Spleen (tissue), 11 donors: ENCODE results near the gene C2CD2. TPM values are rescaled to one million over a fixed set of nuclear protein-coding genes. Genes with fewer than 3 reads are reported as not detected.
A peak's percentile ranks its signal among the peaks of the same experiment; 100 is the strongest.

Experiments
- DNase-seq: peaks from one replicate; pipeline ENCODE4 v3.0.0-alpha.2; 2020
- H3K27ac ChIP-seq, 8 donors: fragments of 200-600 bp; sonication (generic) in 7 of 8; 1 replicate in 4 of 8; 2 replicates in 4 of 8; pipeline versions ENCODE4 v1.5.0 to v1.8.0; 2016 to 2021; ENCODE audit warnings: inconsistent platforms in 4 of 8, mild to moderate bottlenecking in 4 of 8, moderate library complexity in 1 of 8
- H3K27me3 ChIP-seq, 7 donors: fragments of 200-600 bp; sonication (generic) in 6 of 7; replicated peaks in 1 of 7; 1 replicate in 4 of 7; 2 replicates in 3 of 7; pipeline versions ENCODE4 v1.5.0 to v1.8.0; 2016 to 2021; ENCODE audit warnings: inconsistent platforms in 3 of 7, mild to moderate bottlenecking in 1 of 7
- H3K36me3 ChIP-seq, 6 donors: fragments of 200-600 bp; sonication (generic) in 5 of 6; 1 replicate in 4 of 6; 2 replicates in 2 of 6; pipeline versions ENCODE4 v1.5.0 to v1.8.0; 2016 to 2021; ENCODE audit warnings: inconsistent platforms in 2 of 6
- H3K4me1 ChIP-seq, 6 donors: fragments of 200-600 bp; sonication (generic) in 5 of 6; 1 replicate in 3 of 6; 2 replicates in 3 of 6; pipeline versions ENCODE4 v1.5.0 to v1.8.0; 2016 to 2021; ENCODE audit warnings: inconsistent platforms in 3 of 6
- H3K4me3 ChIP-seq, 8 donors: fragments of 200-600 bp; sonication (generic) in 7 of 8; 1 replicate in 4 of 8; 2 replicates in 4 of 8; pipeline versions ENCODE4 v1.5.0 to v1.8.0; 2016 to 2021; ENCODE audit warnings: inconsistent platforms in 4 of 8, mild to moderate bottlenecking in 4 of 8, moderate library complexity in 2 of 8
- H3K9me3 ChIP-seq, 8 donors: fragments of 200-600 bp; sonication (generic) in 7 of 8; 1 replicate in 4 of 8; 2 replicates in 4 of 8; pipeline versions ENCODE4 v1.5.0 to v1.8.0; 2016 to 2021; ENCODE audit warnings: inconsistent platforms in 4 of 8
- CTCF ChIP-seq, 11 experiments: fragments of 200-600 bp in 7 of 11; fragments of 450-650 bp in 4 of 11; sonication (generic) in 4 of 11; IDR thresholded peaks in 8 of 11; conservative IDR thresholded peaks in 3 of 11; 1 replicate in 7 of 11; 2 replicates in 4 of 11; pipeline versions ENCODE4 v1.4.0 to v1.8.0; 2016 to 2021; ENCODE audit warnings: antibody characterized with exemption in 11 of 11, inconsistent platforms in 4 of 11, mild to moderate bottlenecking in 1 of 11
- POLR2A ChIP-seq, 3 donors: fragments of 450-650 bp; IDR thresholded peaks; one replicate each; pipeline ENCODE4 v1.5.1; 2017; ENCODE audit warnings: antibody characterized with exemption in 3 of 3, mild to moderate bottlenecking in 1 of 3
- POLR2AphosphoS5 ChIP-seq, 3 donors: sonication (generic); formaldehyde crosslinking; IDR thresholded peaks; one replicate each; pipeline ENCODE4 v1.5.1; 2017; ENCODE audit warnings: antibody characterized with exemption in 3 of 3
- WGBS, 5 donors: extraction: QIAGEN DNeasy Blood & Tissue Kit in 3 of 5; methylation state at CpG; one replicate each; pipeline versions ENCODE4 v1.1.5 to v1.1.7; 2013 to 2018; 5-methylcytosine and 5-hydroxymethylcytosine counted together
- intact Hi-C: fragments of 100-400 bp; cut with DNase I; formaldehyde crosslinking; loops from one replicate; pipeline ENCODE4 v1.15.0; 2023; ENCODE audit warnings: low total_unique reads
- polyA plus RNA-seq, 3 donors: library from polyadenylated mRNA; stranded (reverse); fragments of 200-250 nt; gene quantifications; one replicate each; pipeline ENCODE4 v1.2.1, GENCODE V29; 2013
- total RNA-seq, 7 donors: library from RNA; depleted of rRNA in 3 of 7; stranded (reverse); fragments of >200 nt in 3 of 7; fragmentation: NEBNext Ultra II Directional in 4 of 7; extraction: Animal tissue kit (Norgen Biotek cat#: 25700) in 4 of 7; gene quantifications; one replicate each; pipeline versions ENCODE4 v1.1.0 to v1.2.1, GENCODE V29; 2016 to 2021
- donor health status: healthy with polysubstance abuse.
- donor health status: DM: no; HTN: no; CAD: no; lungs with moderate emphysema.
- donor health status: DM: no; HTN: no; CAD: no.
- donor health status: Bipolar disorder and iron deficiency.
- donor health status: healthy.
- donor health status: DM: no; HTN: no; CAD: no.
- donor health status: DM: yes; HTN: yes; CAD: no.

Gene C2CD2
- total and polyA plus RNA-seq, 10 donors, result 12.9 to 163 (median 98.9) TPM

- peaks cover 0 to 95% (median 45%) of the 10 kb centered on the region in 6 donors for H3K36me3 ChIP-seq
- 88 to 94% (median 91%) methylated on average over 20 to 21 of the region's 21 CpGs for WGBS, 5 donors
- DNase-seq, result peak; percentile 61
These were observed 101.5 kb downstream of the C2CD2 start for GRCh38 chr21:41852151-41852928.

GRCh38 chr21:41851090-41851790 lies 102.6 kb downstream of the C2CD2 start:
- Histone ChIP-seq H3K27me3 (no peaks in the 10 kb centered on the region), H3K4me1 (no peaks in the 10 kb centered on the region), H3K4me3 (no peak overlapping the region), H3K36me3 (peaks cover 0 to 95% (median 36%) of the 10 kb centered on the region in 6 donors), H3K9me3 (no peaks in the 10 kb centered on the region), H3K27ac (no peak overlapping the region)
- intact Hi-C loops, result no loop called here
- no peak for TF ChIP-seq POLR2A (IDR thresholded peaks at IDR 0.05)
- TF ChIP-seq POLR2AphosphoS5 (IDR thresholded peaks at IDR 0.05), result no peak
- no peak for TF ChIP-seq CTCF (IDR thresholded peaks at IDR 0.05 in 8 of 11, conservative IDR thresholded peaks at IDR 0.05 in 3 of 11)
- WGBS, 5 donors, result 86 to 95% (median 92%) methylated on average over 23 of the region's 23 CpGs
- DNase-seq, result peak; percentile 69

More at GRCh38 chr21:41852151-41852928, 101.5 kb downstream of the C2CD2 start:
- intact Hi-C loops, result no loop called here
- Histone ChIP-seq H3K27ac (no peak overlapping the region), H3K27me3 (no peaks in the 10 kb centered on the region), H3K4me3 (no peak overlapping the region), H3K9me3 (no peaks in the 10 kb centered on the region), H3K4me1 (no peaks in the 10 kb centered on the region)
- TF ChIP-seq POLR2AphosphoS5 (IDR thresholded peaks at IDR 0.05) (no peak), POLR2A (IDR thresholded peaks at IDR 0.05) (no peak), CTCF (IDR thresholded peaks at IDR 0.05 in 8 of 11, conservative IDR thresholded peaks at IDR 0.05 in 3 of 11) (no peak)

- intact Hi-C loops, result no loop called here
- no peak overlapping the region for H3K4me3 ChIP-seq
- no peak overlapping the region for H3K27ac ChIP-seq
- peak; percentile 29 for DNase-seq
- TF ChIP-seq CTCF (IDR thresholded peaks at IDR 0.05 in 8 of 11, conservative IDR thresholded peaks at IDR 0.05 in 3 of 11) (no peak), POLR2AphosphoS5 (IDR thresholded peaks at IDR 0.05) (no peak), POLR2A (IDR thresholded peaks at IDR 0.05) (no peak)
- H3K27me3 ChIP-seq, result no peaks in the 10 kb centered on the region
- H3K4me1 ChIP-seq, result no peaks in the 10 kb centered on the region
- H3K9me3 ChIP-seq, result no peaks in the 10 kb centered on the region
- WGBS, 5 donors, result 92 to 98% (median 96%) methylated on average over 9 of the region's 9 CpGs
- H3K36me3 ChIP-seq, result peaks cover 0 to 98% (median 33%) of the 10 kb centered on the region in 6 donors
These were observed 103.7 kb downstream of the C2CD2 start for GRCh38 chr21:41850085-41850484.
